K562 (cell line): ENCODE measurements around the gene BRD7. TPM values are rescaled to one million over a fixed set of nuclear protein-coding genes. Genes with fewer than 3 reads are reported as not detected.

Source experiments
- ATAC-seq: fragments of 200-7000 bp; cut with Tn5 transposase; 3 replicates; pipeline ENCODE4 v1.9.1; 2020; ENCODE audit warnings: moderate library complexity
- BruUV-seq: library from RNA; stranded (reverse); fragments of 400-500 nt; replicated peaks from 2 replicates; lab custom pipeline; 2021; lab: Mats Ljungman, UMichigan
- CTCF ChIA-PET: fragments of 300-600 bp; formaldehyde crosslinking; extraction: SDS; loops from one replicate; lab custom pipeline; 2021; ENCODE audit warnings: low intra/inter-chr PET ratio; lab: Yijun Ruan, JAX
- POLR2A ChIA-PET: fragments of 300-600, 350-650 bp; sonication (Branson Sonifier 250); formaldehyde crosslinking; extraction: SDS; loops from one replicate; lab custom pipeline; 2021; ENCODE audit warnings: antibody characterized with exemption, inconsistent platforms; lab: Yijun Ruan, JAX
- DNase-seq, 4 experiments: peaks; one replicate each; pipeline versions ENCODE4 v3.0.0 to v3.0.0-alpha.2; 2011 to 2018; ENCODE audit warnings: low spot score in 3 of 4, mixed read lengths in 3 of 4; ENCODE audit errors: extremely low read depth in 1 of 4
- FAIRE-seq: peaks from 2 replicates; lab custom pipeline; 2011; peaks lifted over from hg19 to GRCh38; lab: Jason Lieb, UNC
- H2AFZ ChIP-seq: 2 replicates; pipeline ENCODE4 v1.6.0; 2011; ENCODE audit warnings: low read depth, low read length, control low read depth, inconsistent platforms
- H3K27ac ChIP-seq: fragments of 200-600 bp; 3 replicates; pipeline ENCODE4 v1.8.0; 2011; ENCODE audit warnings: low read depth, mild to moderate bottlenecking, control low read depth, inconsistent platforms, low read length, moderate library complexity, mixed read lengths; ENCODE audit errors: extremely low read depth
- H3K27me3 ChIP-seq, 2 experiments: fragments of 300-600 bp in 1 of 2; 2 replicates in 1 of 2; 3 replicates in 1 of 2; pipeline versions ENCODE4 v1.6.0 to v1.8.0; 2011; ENCODE audit warnings: inconsistent platforms in 2 of 2, low read length in 2 of 2, mild to moderate bottlenecking in 1 of 2, mixed read lengths in 1 of 2, moderate library complexity in 1 of 2; ENCODE audit not compliant: control insufficient read depth in 2 of 2, insufficient read depth in 2 of 2
- H3K36me3 ChIP-seq: fragments of 300-600 bp; 3 replicates; pipeline ENCODE4 v1.8.0; 2011; ENCODE audit warnings: mild to moderate bottlenecking, low read length, inconsistent platforms; ENCODE audit not compliant: control insufficient read depth, insufficient read depth
- H3K4me1 ChIP-seq, 2 experiments: fragments of 200-600 bp in 1 of 2; replicated peaks in 1 of 2; 2 replicates in 1 of 2; 3 replicates in 1 of 2; pipeline versions ENCODE4 v1.5.1 to v1.8.0; 2011; ENCODE audit warnings: inconsistent platforms in 2 of 2, low read length in 2 of 2, mild to moderate bottlenecking in 1 of 2, mixed read lengths in 1 of 2, moderate library complexity in 1 of 2; ENCODE audit not compliant: control insufficient read depth in 2 of 2, insufficient read depth in 2 of 2
- H3K4me2 ChIP-seq: 2 replicates; pipeline ENCODE4 v1.6.1; 2011; ENCODE audit warnings: low read length, control low read depth, inconsistent platforms, mixed read lengths; ENCODE audit not compliant: insufficient read depth
- H3K4me3 ChIP-seq: fragments of 200-600 bp; sonication (generic), shearing (Covaris generic); 2 replicates; pipeline ENCODE4 v1.5.1; 2016; ENCODE audit warnings: control low read depth, inconsistent platforms
- H3K79me2 ChIP-seq: fragments of 200-600 bp; 3 replicates; pipeline ENCODE4 v1.8.0; 2011; ENCODE audit warnings: low read length, inconsistent platforms; ENCODE audit not compliant: control insufficient read depth, insufficient read depth
- H3K9ac ChIP-seq, 2 experiments: 2 replicates each; pipeline versions ENCODE4 v1.6.0 to v1.6.1; 2011; ENCODE audit warnings: low read depth in 2 of 2, low read length in 2 of 2, control low read depth in 1 of 2, inconsistent platforms in 1 of 2, mild to moderate bottlenecking in 1 of 2, mixed read lengths in 1 of 2; ENCODE audit not compliant: insufficient read depth in 1 of 2
- H3K9me1 ChIP-seq: one replicate; pipeline ENCODE4 v1.6.0; 2011; ENCODE audit warnings: inconsistent platforms, mild to moderate bottlenecking, low read length, moderate library complexity; ENCODE audit not compliant: control insufficient read depth, insufficient read depth
- H3K9me3 ChIP-seq: replicated peaks from 2 replicates; pipeline ENCODE4 v1.5.1; 2011; ENCODE audit warnings: low read depth, low read length, inconsistent platforms; ENCODE audit not compliant: control insufficient read depth, insufficient read depth
- H4K20me1 ChIP-seq: replicated peaks from 2 replicates; pipeline ENCODE4 v1.6.1; 2011; ENCODE audit warnings: low read length, inconsistent platforms, mixed read lengths; ENCODE audit not compliant: control insufficient read depth, insufficient read depth
- KDM1A ChIP-seq, 2 experiments: fragments of 450-650 bp; IDR thresholded peaks; 2 replicates each; pipeline ENCODE4 v1.6.1; 2016; ENCODE audit warnings: mild to moderate bottlenecking in 2 of 2
- RAD21 ChIP-seq, 2 experiments: fragments of 250-450 bp in 1 of 2; fragments of 450-650 bp in 1 of 2; sonication (Bioruptor Pico) in 1 of 2; formaldehyde crosslinking in 1 of 2; IDR thresholded peaks in 1 of 2; conservative IDR thresholded peaks in 1 of 2; 2 replicates each; pipeline versions ENCODE4 v1.4.0 to v1.8.0; 2020 to 2022; ENCODE audit warnings: mild to moderate bottlenecking in 2 of 2, moderate library complexity in 1 of 2
- RBM25 ChIP-seq: fragments of 200-400 bp; formaldehyde crosslinking; IDR thresholded peaks from 2 replicates; pipeline ENCODE4 v1.6.1; 2018; ENCODE audit warnings: low read length, low read depth, moderate library complexity; ENCODE audit not compliant: severe bottlenecking
- SMC3 ChIP-seq: conservative IDR thresholded peaks from 2 replicates; pipeline ENCODE4 v1.6.1; 2011; ENCODE audit warnings: low read depth, low read length, improper control_type of control experiment; ENCODE audit not compliant: insufficient read depth
- STAT5B ChIP-seq: fragments of 250-450 bp; sonication (Bioruptor Pico); IDR thresholded peaks from 2 replicates; pipeline ENCODE4 v1.8.0; 2021; ENCODE audit warnings: mild to moderate bottlenecking, inconsistent platforms
- WGBS: fragments of 100-300 bp; shearing (Covaris generic); methylation state at CpG from one replicate; pipeline ENCODE4 v1.1.6; 2016; ENCODE audit warnings: low coverage, mixed read lengths; ENCODE audit not compliant: insufficient coverage; ENCODE audit errors: missing lambda C conversion rate; 5-methylcytosine and 5-hydroxymethylcytosine counted together
- in situ Hi-C: fragments of 300-500 bp; cut with MboI; formaldehyde crosslinking; loops from 4 replicates; pipeline ENCODE4 v1.15.0; 2018; ENCODE audit warnings: inconsistent platforms, mixed read lengths
- intact Hi-C: fragments of 100-400 bp; cut with micrococcal nuclease; formaldehyde crosslinking; loops from 2 replicates; pipeline ENCODE4 v1.14.2; 2022
- polyA plus RNA-seq, 8 experiments: library from polyadenylated mRNA; depleted of rRNA in 4 of 8; stranded (reverse) in 5 of 8; unstranded in 3 of 8; fragments of >200 nt; fragmentation: Nextera tagmentation in 2 of 8; fragmentation: Illumina TruSeq in 1 of 8; extraction: Ambion mirVana in 2 of 8; extraction: Trizol in 1 of 8; gene quantifications; 2 replicates each; pipeline versions ENCODE4 v1.2.1 to v1.2.3, GENCODE V29; 2011 to 2014; ENCODE audit warnings: inconsistent platforms in 1 of 8, missing spikeins in 1 of 8
- total RNA-seq, 7 experiments: library from RNA; depleted of rRNA in 6 of 7; stranded (reverse); fragments of >200 nt in 6 of 7; fragmentation: Illumina TruSeq in 2 of 7; extraction: Trizol in 2 of 7; gene quantifications; 2 replicates each; pipeline versions ENCODE4 v1.2.1 to v1.2.3, GENCODE V29; 2011 to 2021; ENCODE audit warnings: low replicate concordance in 1 of 7
- TF ChIP-seq, protein P1 (sequence below), 3 experiments: IDR thresholded peaks in 2 of 3; conservative IDR thresholded peaks in 1 of 3; 2 replicates each; pipeline ENCODE4 v1.5.1; 2011 to 2012; ENCODE audit warnings: low read length in 3 of 3, mild to moderate bottlenecking in 3 of 3, control low read depth in 2 of 3, improper control_type of control experiment in 1 of 3, inconsistent platforms in 1 of 3, low read depth in 1 of 3, mixed read lengths in 1 of 3, moderate library complexity in 1 of 3; ENCODE audit not compliant: insufficient read depth in 2 of 3

BRD7 gene
- total and polyA plus RNA-seq, 9 of the 15 experiments (the other 6 are each of a cell fraction or from before 2014, with no cell fraction given) = 20.6 to 101 (median 68.7) TPM

DNA sequence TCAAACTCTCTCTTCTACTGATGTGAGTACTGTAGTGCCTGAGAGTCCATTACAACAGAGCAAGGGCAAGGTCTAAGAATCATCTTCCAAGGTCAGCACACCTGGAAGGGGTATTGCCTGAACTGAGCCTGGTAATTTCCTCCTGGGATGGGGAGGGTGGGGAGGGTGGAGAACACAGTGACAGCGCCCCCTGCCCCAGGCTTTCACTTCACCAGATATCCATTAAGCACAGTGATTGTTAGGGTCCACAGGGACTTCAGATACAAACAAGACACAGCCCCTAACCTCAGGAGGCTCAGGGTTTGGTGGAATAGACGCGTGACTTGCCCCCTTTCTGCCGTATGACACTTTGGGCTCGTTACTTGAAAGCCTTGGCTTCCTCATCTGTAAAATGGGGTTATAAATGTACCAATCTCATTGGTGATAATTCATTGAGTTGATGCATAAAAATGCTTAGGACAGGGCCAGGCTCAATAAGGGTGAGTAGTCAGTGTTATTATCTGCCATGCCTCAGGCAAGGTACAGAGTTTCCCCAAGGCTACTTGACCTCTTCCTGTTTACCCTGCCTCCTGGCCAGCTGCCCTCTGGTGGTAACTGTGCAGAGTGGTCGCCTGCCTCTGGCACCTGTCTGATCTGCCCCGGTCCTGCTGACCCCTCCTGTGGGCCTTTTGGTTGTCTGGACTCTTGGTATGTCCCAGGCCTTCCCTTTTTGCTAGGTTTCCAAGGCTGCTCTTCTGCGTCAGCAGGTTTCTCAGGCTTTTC is 13.1 kb upstream of the BRD7 start:
- H3K9me1 ChIP-seq = no peaks in the 10 kb centered on the region
- H3K4me2 ChIP-seq = no peak overlapping the region
- no peaks in the 10 kb centered on the region for H4K20me1 ChIP-seq
- ATAC-seq (peak; percentile 65), FAIRE-seq (no peak), DNase-seq (peak in 2 of 4 experiments; percentile 29 to 40)
- intact Hi-C loops = no loop called here
- no peak overlapping the region for H3K27ac ChIP-seq
- ChIA-PET POLR2A (interaction anchor here (0.7 kb wide), 1 partner anchor 81 kb away, joined by 3 read pairs; no protein-coding TSS in a partner anchor), CTCF (no interaction called here)
- WGBS = 37% methylated on average over 8 of the region's 8 CpGs
- H3K9ac ChIP-seq = no peak overlapping the region
- no peaks in the 10 kb centered on the region for H3K79me2 ChIP-seq
- no TSS peak for BruUV-seq
- peak overlapping the region; percentile 51 for H2AFZ ChIP-seq
- no peaks in the 10 kb centered on the region for H3K36me3 ChIP-seq
- H3K4me1 ChIP-seq = no peaks in the 10 kb centered on the region
- TF ChIP-seq, protein P1, sequence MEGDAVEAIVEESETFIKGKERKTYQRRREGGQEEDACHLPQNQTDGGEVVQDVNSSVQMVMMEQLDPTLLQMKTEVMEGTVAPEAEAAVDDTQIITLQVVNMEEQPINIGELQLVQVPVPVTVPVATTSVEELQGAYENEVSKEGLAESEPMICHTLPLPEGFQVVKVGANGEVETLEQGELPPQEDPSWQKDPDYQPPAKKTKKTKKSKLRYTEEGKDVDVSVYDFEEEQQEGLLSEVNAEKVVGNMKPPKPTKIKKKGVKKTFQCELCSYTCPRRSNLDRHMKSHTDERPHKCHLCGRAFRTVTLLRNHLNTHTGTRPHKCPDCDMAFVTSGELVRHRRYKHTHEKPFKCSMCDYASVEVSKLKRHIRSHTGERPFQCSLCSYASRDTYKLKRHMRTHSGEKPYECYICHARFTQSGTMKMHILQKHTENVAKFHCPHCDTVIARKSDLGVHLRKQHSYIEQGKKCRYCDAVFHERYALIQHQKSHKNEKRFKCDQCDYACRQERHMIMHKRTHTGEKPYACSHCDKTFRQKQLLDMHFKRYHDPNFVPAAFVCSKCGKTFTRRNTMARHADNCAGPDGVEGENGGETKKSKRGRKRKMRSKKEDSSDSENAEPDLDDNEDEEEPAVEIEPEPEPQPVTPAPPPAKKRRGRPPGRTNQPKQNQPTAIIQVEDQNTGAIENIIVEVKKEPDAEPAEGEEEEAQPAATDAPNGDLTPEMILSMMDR (IDR thresholded peaks at IDR 0.05 in 2 of 3, conservative IDR thresholded peaks at IDR 0.05 in 1 of 3; ENCODE audit: insufficient read depth in 2 of 3, low read depth in 1 of 3, low read length in 3 of 3) = peak; percentile 38 to 45 (median 44); a peak in 5 of 6 replicates
- peak; percentile 23; the same call in 1 of the 2 replicates for TF ChIP-seq SMC3
- TF ChIP-seq RBM25 = peak; percentile 41
- peak in 1 of 2 experiments; percentile 32; a peak in 2 of 4 replicates for TF ChIP-seq RAD21 (CRISPR knock-in tag; conservative IDR thresholded peaks at IDR 0.05 in 1 of 2, IDR thresholded peaks at IDR 0.05 in 1 of 2)
- no peak for TF ChIP-seq STAT5B (CRISPR knock-in tag)
- TF ChIP-seq KDM1A (IDR thresholded peaks at IDR 0.05) = 0 out of 4 replicates have a peak, but pooled peaks of 1 of the 2 experiments have one; percentile 8
- TF ChIP-seq, all 486 proteins: peak for 5
- peaks cover 0 to 17% of the 10 kb centered on the region in 2 experiments; a peak in 1 of 5 replicates for H3K27me3 ChIP-seq
- in situ Hi-C loops = no loop called here
- no peak overlapping the region for H3K4me3 ChIP-seq
- no peaks in the 10 kb centered on the region for H3K9me3 ChIP-seq
